GM12878 (cell line): ENCODE data around the gene PTPN12.

Experiments
- CTCF ChIP-seq, 3 experiments: IDR thresholded peaks in 2 of 3; conservative IDR thresholded peaks in 1 of 3; 2 replicates each; pipeline ENCODE4 v1.5.1; 2011; ENCODE audit warnings: low read depth in 3 of 3, low read length in 3 of 3, mild to moderate bottlenecking in 3 of 3, control low read depth in 2 of 3, moderate library complexity in 2 of 3, inconsistent platforms in 1 of 3, mixed read lengths in 1 of 3; ENCODE audit not compliant: control insufficient read depth in 2 of 3, insufficient read depth in 1 of 3; ENCODE audit errors: extremely low read depth in 1 of 3
- EZH2 ChIP-seq: IDR thresholded peaks from 2 replicates; pipeline ENCODE4 v1.6.1; 2012; ENCODE audit warnings: low read depth, mild to moderate bottlenecking, control low read depth, inconsistent platforms, low read length, borderline replicate concordance; ENCODE audit not compliant: control insufficient read depth
- POLR2A ChIP-seq: IDR thresholded peaks from 2 replicates; pipeline ENCODE4 v1.6.1; 2011; ENCODE audit warnings: low read depth, mild to moderate bottlenecking, low read length
- WRNIP1 ChIP-seq: IDR thresholded peaks from 2 replicates; pipeline ENCODE4 v1.6.1; 2011; ENCODE audit warnings: low read depth, low read length, improper control_type of control experiment, borderline replicate concordance

- TF ChIP-seq WRNIP1 (no peak), EZH2 (no peak), POLR2A (no peak), CTCF (IDR thresholded peaks at IDR 0.05 in 2 of 3, conservative IDR thresholded peaks at IDR 0.05 in 1 of 3; ENCODE audit: control insufficient read depth in 2 of 3, extremely low read depth in 1 of 3, insufficient read depth in 1 of 3, low read depth in 3 of 3, low read length in 3 of 3) (no peak)
Measured at GRCh38 chr7:77684030-77684429, 146.9 kb downstream of the PTPN12 start.
